GM20000 (cell line): ENCODE measurements around the gene CSNK1G1.
"Not testable (repeated sequence)": the region's sequence is repeated elsewhere in the genome, so short reads cannot be mapped to it uniquely, and the experiment has no call there.

Experiments
- DNase-seq: peaks from one replicate; pipeline ENCODE4 v3.0.0; 2012; ENCODE audit warnings: low spot score
- CTCF ChIP-seq: IDR thresholded peaks from 2 replicates; pipeline ENCODE4 v1.5.1; 2012; ENCODE audit warnings: mild to moderate bottlenecking, control low read depth; ENCODE audit errors: extremely low read depth, missing control alignments

The CSNK1G1 gene

GRCh38 chr15:64361259-64361658 lies 5.3 kb upstream of the CSNK1G1 start:
- DNase-seq: no peak
- TF ChIP-seq CTCF: no peak

- no peak for DNase-seq
- TF ChIP-seq CTCF: no peak
These were observed 702 bp upstream of the CSNK1G1 start for GRCh38 chr15:64356710-64357040.

- TF ChIP-seq CTCF: no peak
- DNase-seq: peak; percentile 12
These were observed 527 bp downstream of the CSNK1G1 start for GRCh38 chr15:64355348-64355943.

GRCh38 chr15:64354688-64355344 lies 1.2 kb downstream of the CSNK1G1 start:
- TF ChIP-seq CTCF: no peak
- DNase-seq: no peak

- no peak for TF ChIP-seq CTCF
- DNase-seq: no peak
These were observed 4.7 kb downstream of the CSNK1G1 start for GRCh38 chr15:64351265-64351664.

GRCh38 chr15:64349375-64349774 lies 6.6 kb downstream of the CSNK1G1 start:
- no peak for TF ChIP-seq CTCF
- DNase-seq: no peak

GRCh38 chr15:64348455-64348854 lies 7.5 kb downstream of the CSNK1G1 start:
- TF ChIP-seq CTCF: no peak
- no peak for DNase-seq

- DNase-seq: not testable (repeated sequence)
These were observed 9.7 kb downstream of the CSNK1G1 start for GRCh38 chr15:64346242-64346641.
